IMR-90 (cell line): Measurements from ENCODE around the gene CCDC88B.

ENCODE experiments used
- BHLHE40 ChIP-seq: fragments of 150-350 bp; IDR thresholded peaks from 2 replicates; pipeline ENCODE4 v1.6.1; 2016; ENCODE audit warnings: mild to moderate bottlenecking, low read depth, low read length
- MAFK ChIP-seq: IDR thresholded peaks from 2 replicates; pipeline ENCODE4 v1.6.1; 2012; ENCODE audit warnings: low read depth, low read length, improper control_type of control experiment
- MXI1 ChIP-seq: IDR thresholded peaks from 2 replicates; pipeline ENCODE4 v1.6.1; 2012; ENCODE audit warnings: low read depth, mild to moderate bottlenecking, low read length, moderate library complexity, borderline replicate concordance
- POLR2A ChIP-seq: IDR thresholded peaks from 2 replicates; pipeline ENCODE4 v1.6.1; 2012; ENCODE audit warnings: mild to moderate bottlenecking, low read depth, low read length
- RCOR1 ChIP-seq: IDR thresholded peaks from 2 replicates; pipeline ENCODE4 v1.6.1; 2012; ENCODE audit warnings: mild to moderate bottlenecking, low read length, improper control_type of control experiment; ENCODE audit not compliant: insufficient replicate concordance
- RFX5 ChIP-seq: IDR thresholded peaks from 2 replicates; pipeline ENCODE4 v1.8.0; 2012; ENCODE audit warnings: low read depth, mild to moderate bottlenecking, low read length, moderate library complexity
- TF ChIP-seq, protein P1 (sequence below): conservative IDR thresholded peaks from 2 replicates; pipeline ENCODE4 v1.5.1; 2012; ENCODE audit warnings: mild to moderate bottlenecking, low read depth, low read length, improper control_type of control experiment
- TF ChIP-seq, protein P2 (sequence below): fragments of 150-350 bp; IDR thresholded peaks from 2 replicates; pipeline ENCODE4 v1.6.1; 2017; ENCODE audit warnings: mild to moderate bottlenecking, antibody characterized with exemption, low read length, low read depth

DNA sequence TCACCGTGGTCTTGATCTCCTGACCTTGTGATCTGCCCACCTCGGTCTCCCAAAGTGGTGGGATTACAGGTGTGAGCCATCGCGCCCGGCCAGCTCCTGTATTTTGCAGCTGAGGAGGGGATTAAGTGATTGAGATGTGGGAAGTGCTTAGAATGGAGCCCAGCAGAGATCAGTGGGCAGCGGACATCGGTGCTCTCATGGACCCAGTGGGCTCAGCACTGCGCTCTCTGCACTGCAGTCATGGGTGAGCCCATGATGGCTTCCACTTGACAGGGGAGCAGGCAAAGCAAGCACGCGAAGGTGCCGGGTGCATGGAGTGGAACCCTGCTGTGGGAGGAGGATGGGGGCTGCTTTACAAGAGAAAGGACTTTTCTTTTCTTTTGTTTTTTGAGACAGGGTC lies 9.1 kb upstream of the CCDC88B start:
- TF ChIP-seq, protein P1, sequence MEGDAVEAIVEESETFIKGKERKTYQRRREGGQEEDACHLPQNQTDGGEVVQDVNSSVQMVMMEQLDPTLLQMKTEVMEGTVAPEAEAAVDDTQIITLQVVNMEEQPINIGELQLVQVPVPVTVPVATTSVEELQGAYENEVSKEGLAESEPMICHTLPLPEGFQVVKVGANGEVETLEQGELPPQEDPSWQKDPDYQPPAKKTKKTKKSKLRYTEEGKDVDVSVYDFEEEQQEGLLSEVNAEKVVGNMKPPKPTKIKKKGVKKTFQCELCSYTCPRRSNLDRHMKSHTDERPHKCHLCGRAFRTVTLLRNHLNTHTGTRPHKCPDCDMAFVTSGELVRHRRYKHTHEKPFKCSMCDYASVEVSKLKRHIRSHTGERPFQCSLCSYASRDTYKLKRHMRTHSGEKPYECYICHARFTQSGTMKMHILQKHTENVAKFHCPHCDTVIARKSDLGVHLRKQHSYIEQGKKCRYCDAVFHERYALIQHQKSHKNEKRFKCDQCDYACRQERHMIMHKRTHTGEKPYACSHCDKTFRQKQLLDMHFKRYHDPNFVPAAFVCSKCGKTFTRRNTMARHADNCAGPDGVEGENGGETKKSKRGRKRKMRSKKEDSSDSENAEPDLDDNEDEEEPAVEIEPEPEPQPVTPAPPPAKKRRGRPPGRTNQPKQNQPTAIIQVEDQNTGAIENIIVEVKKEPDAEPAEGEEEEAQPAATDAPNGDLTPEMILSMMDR, result no peak
- TF ChIP-seq POLR2A (no peak), MXI1 (no peak), RCOR1 (no peak), BHLHE40 (no peak), RFX5 (no peak), MAFK (no peak)
- TF ChIP-seq, protein P2, sequence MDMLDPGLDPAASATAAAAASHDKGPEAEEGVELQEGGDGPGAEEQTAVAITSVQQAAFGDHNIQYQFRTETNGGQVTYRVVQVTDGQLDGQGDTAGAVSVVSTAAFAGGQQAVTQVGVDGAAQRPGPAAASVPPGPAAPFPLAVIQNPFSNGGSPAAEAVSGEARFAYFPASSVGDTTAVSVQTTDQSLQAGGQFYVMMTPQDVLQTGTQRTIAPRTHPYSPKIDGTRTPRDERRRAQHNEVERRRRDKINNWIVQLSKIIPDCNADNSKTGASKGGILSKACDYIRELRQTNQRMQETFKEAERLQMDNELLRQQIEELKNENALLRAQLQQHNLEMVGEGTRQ, result no peak
